Measurements from ENCODE around the gene ZNF280B.
"Not testable (repeated sequence)": the region's sequence is repeated elsewhere in the genome, so short reads cannot be mapped to it uniquely, and the experiment has no call there.

Gene ZNF280B

DNA sequence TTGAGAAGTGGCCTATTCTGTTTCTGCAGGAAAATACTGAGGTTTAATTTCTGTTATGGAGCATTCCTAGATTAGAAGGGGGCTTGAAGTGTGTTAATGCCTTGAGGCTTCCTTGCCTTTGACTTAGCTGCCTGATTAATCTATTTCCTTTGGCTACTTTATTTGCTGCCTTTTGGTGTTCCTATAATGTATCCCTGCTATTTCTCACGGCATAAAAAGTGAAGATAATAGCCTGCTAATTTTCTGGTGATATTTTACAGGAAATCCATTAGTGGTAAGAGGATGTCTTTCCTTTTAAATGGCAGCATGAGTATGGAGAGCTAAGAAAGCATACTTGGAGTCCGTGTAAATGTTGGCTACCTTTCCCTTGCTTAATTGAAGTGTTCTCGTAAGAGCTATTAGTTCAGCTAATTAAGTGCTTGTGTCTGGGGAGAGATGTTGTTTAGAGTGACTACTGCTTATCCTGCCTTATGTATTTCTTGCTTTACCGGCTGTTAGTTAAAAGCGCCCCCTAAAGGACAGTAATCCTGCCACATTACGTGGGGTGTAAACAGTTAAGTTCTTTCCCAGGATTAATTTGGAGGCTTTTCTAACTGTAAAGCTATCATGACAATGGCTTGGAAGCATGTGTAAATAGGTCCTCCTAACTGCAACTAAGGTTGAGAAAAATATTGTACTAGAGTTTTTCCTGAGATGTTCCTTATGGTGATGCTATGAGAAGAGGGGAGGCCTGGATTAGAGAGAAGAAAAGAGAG, 45.6 kb downstream of the ZNF280B start:
- no peak for DNase-seq

DNA sequence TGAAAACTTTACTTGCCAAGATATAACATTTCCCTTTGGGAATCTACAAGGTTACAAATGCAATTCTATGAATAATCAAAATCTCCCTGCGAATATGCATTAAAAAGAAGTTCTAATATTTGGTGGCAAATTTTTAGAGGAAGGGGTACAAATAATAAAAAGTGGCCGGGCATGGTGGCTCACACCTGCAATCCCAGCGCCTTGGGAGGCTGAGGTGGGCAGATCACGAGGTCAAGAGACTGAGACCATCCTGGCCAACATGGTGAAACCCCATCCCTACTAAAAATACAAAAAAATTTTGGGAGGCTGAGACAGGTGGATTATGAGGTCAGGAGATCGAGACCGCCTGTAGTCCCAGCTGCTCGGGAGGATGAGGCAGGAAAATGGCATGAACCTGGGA, 47.0 kb downstream of the ZNF280B start:
- no peak for DNase-seq

DNA sequence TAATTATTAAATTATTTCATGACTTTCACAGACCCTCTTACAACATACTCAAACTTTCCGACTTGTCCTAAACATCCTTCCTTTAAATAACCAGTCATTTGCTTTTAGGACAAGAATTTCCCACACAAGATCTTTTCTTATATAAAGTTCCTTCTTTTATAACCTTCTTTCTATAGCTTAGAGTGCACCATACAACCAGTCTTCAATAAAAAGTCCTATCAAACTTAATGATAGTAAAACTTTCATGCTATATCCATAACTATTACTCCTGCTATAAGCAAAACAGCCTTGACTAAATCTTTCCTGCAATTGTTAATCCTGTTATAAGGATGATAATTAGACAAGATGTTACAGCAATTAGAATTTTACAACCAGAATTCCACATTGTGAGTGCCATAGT, 47.4 kb downstream of the ZNF280B start:
- no peak for DNase-seq

DNA sequence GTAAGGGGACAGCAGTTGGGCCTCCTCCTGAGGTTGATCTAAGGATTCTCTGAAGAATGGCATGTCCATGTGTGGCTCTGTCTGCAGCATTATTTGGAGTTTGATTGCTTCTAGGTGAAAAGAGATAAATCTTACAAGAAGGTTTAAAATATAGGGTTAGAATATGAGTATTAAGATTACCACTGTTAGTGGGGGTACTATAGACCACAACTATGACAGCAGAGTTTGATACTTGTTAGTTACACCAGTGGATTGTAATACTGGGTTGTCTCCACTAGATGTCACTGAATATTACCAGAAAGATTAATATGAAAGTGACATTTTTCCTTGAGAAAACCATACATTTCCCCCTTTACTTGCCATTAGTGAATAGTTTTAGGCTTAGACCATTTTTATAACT, 47.9 kb downstream of the ZNF280B start:
- DNase-seq, result no peak

DNA sequence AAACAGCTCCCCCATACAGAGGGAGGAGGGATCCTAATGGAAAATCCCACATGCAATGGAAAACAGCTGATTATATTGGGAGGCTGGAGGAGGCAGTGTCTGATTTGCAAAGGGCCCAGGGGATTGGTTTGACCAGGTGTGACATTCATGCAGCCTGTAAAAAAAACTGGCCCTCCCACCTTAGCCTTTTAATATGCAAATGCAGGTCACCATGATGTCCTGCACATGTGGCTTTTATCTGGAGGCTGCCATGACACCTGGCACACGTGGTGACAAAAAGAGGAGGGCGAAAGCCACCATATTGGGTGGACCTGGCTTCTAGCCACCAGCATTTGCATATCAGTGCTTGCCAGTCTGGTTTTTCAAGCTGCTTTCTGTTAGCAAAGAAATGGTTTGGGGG, 48.5 kb downstream of the ZNF280B start:
- no peak for DNase-seq

DNA sequence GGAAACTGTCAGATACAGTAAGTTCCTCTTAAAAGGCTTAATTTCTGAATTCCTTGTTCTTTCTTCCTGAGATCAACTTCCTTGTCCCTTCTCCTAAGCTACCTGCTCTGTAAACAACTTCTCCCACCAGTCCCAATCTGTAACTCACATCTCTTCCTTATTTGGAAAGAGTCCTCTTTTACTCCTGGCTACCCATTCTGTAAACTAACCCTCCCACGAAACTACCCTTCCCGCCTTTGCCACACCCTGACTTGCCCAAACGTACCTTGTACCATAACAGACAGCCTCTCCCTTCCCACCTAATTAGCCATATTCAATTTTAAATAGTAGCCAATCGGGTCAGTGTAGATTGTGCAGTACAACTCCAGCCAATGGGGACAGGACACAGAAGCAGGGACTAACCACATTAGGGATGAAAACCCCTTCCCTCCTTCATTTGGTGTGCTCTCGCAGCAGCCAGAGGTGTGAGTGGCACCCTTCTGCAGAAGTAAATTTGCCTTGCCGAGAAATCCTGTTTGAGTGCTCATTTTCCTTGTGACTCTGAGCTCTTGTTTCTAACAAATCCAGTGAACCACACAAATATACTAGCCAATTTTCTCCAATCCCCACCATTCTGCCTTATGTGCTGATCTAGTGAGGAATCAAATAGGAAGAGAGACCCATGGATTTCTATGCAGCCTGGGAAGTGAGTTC, 49.5 kb downstream of the ZNF280B start:
- DNase-seq, result no peak

DNA sequence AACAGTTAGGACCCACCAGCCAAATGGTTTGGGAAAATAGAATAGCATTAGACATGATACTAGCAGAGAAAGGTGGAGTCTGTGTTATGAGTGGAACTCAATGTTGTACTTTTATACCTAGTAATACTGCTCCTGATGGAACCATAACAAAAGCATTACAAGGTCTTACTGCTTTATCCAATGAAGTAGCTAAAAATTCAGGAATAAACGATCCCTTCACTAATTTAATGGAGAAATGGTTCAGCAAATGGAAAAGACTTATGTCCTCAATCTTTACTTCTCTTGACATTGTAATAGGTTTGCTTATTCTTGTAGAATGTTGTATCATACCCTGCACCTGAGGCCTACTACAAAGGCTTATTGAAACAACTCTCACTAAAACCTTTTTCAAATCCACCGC, 50.2 kb downstream of the ZNF280B start:
- no peak for DNase-seq

DNA sequence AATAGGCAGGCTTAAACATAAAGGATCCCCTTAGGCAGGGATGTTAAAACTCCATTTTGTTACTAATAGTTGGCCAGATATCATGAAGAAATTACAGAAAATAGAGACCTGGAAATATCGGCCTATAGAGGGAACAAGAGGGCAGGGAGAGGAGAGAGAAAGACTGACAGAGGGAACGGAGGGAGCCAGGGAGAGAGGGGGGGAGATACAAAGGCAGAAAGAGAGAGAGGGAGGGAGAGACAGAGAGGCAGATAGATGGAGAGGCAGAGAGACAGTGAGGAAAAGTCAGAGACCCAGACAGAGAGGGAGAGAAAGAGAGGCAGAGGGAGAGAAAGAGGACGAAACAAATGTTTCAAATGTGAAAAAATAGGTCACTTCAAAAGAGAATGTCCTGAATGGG, 53.5 kb downstream of the ZNF280B start:
- DNase-seq, result no peak

DNA sequence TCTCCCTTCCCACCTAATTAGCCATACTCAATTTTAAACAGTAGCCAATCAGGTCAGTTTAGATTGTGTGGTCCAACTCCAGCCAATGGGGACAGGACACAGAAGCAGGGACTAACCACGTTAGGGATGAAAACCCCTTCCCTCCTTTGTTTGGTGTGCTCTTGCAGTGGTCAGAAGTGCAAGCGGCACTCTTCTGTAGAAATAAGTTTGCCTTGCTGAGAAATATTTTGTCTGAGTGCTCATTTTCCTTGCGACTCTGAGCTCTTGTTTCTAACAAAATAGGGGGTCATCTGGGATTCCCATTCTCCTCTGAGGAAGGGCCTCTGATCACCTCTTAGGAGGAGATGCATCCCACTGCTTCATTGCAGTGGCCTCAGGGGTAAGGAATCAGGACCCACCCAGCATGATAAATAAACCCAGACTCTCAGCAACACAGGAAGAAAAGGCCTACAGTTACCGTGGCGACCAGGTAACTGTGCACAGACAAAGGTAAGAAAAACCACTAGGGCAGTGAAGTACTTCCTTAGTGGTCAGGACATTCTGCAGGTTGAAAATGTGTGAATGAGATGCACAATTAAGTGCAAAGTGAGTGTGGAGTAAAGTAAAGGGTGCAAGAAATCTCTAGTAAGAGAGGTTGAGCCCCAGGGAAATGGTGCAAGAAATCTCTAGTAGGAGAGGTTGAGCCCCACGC, 55.4 kb downstream of the ZNF280B start:
- DNase-seq, result no peak

DNA sequence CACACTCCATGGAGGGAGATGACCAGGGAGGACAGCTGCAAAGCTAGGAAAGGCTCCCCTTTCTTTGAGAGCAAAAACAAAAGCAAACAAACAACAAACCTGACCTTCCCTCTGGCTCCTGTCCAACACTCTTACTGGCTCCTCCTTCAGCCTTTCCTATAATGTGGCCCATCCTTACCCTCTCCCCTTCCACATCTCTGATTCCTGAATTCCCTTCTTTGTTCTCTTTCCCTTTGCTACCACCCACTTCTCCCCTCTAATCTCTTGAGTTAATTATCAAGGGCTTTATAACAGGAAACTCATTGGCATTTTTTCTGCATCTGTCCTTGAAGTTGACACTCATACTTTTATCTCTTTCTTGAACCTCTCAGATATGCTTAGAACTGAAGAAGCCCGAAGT, 56.3 kb downstream of the ZNF280B start:
- no peak for DNase-seq

DNA sequence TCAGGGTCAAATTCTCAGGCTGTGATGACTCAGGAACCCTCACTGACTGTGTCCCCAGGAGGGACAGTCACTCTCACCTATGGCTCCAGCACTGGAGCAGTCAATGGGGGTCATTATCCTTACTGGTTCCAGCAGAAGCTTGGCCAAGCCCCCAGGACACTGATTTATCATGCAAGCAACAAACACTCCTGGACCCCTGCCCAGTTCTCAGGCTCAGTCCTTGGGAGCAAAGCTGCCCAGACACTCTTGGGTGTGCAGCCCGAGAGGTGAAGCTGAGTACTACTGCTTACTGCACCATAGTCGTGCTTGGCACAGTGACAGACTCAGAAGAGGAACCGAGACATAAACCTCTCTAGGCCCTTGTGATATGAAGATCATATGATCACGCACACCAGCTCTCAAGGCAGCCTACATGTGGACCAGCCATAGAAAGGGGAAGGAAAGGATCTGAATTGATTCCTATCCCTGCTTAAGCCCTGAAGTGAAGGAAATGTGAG, 58.2 kb downstream of the ZNF280B start:
- DNase-seq, result no peak

DNA sequence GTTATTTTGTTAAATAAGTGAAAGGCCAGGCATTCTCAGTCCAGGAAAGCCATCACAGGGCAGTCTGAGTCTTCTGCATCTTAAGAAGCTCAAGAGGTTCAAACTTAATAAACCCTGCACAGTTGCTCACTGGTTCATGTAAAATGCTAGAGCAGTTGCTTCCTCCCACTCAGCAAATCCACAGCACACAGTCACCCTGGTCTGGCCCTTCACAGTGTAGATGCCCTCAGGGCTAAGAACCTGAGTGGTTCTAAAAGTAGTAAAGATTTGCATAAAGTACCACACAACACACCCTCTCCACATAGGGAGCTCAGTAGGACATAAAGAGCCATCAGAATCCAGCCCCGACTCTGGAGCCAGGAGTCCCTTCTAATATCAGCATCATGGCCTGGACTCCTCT, 58.7 kb downstream of the ZNF280B start:
- no peak for DNase-seq

DNA sequence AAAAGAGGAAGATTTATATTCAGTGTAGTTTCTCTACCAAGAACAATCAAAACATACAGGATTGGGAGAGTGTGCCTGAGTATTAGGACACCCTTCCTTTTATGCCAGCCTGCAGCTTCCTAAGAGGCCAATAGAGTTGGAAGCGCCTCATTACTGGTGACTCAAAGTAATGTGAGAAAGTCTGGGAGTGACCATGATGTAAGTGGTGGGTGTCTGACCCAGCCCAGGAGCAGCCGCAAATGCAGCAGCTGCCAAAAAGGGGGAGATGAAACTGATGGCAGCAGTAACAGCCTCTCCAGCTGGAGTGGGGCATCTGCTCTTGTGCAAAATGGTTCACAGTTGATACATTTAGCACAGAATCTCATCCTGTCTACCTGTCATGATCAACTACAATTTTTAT, 62.0 kb downstream of the ZNF280B start:
- no peak for DNase-seq

DNA sequence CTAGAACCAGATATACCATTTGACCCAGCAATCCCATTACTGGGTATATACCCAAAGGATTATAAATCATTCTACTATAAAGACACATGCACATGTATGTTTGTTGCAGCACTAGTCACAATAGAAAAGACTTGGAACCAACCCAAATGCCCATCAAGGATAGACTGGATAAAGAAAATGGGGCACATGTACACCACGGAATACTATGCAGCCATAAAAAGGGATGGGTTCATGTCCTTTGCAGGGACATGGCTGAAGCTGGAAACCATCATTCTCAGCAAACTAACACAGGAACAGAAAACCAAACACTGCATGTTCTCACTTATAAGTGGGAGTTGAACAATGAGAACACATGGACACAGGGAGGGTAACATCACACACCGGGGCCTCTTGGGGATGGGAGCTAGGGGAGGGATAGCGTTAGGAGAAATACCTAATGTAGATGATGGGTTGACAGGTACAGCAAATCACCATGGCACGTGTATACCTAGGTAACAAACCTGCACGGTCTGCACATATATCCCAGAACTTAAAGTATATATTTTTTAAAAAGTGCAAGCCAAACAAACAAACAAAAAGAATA, 64.4 kb downstream of the ZNF280B start:
- DNase-seq, result not testable (repeated sequence)

DNA sequence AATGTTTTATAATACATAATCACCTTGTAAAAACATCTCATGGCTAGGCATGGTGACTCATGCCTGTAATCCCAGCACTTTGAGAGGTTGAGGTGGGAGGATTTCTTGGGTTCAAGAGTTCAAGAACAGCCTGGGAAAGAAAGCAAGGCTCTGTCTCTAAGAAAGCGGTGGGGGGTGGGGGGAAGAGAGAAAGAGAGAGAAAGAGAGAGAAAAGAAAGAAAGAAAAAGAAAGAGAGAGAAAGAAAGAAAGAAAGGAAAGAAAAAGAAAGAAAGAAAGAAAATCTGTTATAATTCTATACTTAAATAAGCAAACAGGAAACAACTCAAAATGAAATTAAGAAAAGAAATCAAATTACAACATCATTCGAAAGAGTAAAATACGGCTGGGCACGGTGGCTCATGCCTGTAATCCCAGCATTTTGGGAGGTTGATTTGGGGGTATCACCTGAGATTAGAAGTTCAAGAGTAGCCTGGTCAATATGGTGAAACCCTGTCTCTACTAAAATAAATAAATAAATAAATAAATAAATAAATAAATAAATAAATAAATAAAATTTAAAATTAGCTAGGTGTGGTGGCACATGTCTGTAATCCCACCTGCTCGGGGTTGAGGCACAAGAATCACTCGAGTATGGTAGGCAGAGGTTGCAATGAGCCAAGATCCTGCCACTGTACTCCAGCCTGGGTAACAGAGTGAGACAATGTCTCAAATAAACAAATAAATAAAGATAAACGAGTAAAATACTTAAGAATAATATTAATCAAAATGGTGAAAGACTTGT, 65.4 kb downstream of the ZNF280B start:
- DNase-seq, result no peak

DNA sequence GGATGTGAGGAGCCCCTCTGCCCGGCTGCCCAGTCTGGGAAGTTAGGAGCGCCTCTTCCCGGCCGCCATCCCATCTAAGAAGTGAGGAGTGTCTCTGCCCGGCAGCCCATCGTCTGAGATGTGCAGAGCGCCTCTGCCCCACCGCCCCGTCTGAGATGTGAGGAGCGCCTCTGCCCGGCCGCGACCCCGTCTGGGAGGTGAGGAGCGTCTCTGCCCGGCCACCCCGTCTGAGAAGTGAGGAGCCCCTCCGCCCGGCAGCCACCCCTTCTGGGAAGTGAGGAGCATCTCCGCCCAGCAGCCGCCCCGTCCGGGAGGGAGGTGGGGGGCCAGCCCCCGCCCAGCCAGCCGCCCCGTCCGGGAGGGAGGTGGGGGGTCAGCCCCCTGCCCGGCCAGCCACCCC, 66.9 kb downstream of the ZNF280B start:
- DNase-seq, result not testable (repeated sequence)

DNA sequence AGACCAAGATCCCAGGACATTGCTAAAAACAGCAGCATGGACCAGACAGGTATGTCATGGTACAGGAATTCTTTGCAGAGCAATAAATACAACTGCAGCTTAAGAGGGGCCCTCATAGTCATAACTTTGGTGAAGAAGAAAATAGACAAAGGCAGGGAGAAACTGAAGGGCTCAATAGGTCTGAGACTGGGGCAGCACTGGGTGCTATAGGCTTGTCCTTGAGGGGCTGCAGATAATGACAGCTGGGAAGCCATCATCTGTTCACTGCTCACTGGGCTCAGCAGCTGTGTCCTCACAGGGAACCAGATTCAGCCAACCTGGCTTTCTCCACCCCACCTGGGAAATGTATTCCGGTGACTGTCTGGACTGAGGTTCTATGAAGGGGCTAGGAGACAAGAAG, 68.4 kb downstream of the ZNF280B start:
- DNase-seq, result no peak
